Measurements from ENCODE around the gene NAGK.
"Not testable (repeated sequence)": the region's sequence is repeated elsewhere in the genome, so short reads cannot be mapped to it uniquely, and the experiment has no call there.

- TF ChIP-seq EZH2phosphoT487 (IDR thresholded peaks at IDR 0.05; ENCODE audit: unreplicated experiment); CTCF (conservative IDR thresholded peaks at IDR 0.05; ENCODE audit: low read depth in 2 of 2); POLR2AphosphoS5 (IDR thresholded peaks at IDR 0.05; ENCODE audit: low read depth); REST (IDR thresholded peaks at IDR 0.05; ENCODE audit: unreplicated experiment); EZH2 (IDR thresholded peaks at IDR 0.05; ENCODE audit: low read depth, unreplicated experiment); JUNB (IDR thresholded peaks at IDR 0.05; ENCODE audit: unreplicated experiment); NANOG (IDR thresholded peaks at IDR 0.05; ENCODE audit: borderline replicate concordance); CREB1 (CRISPR knock-in tag; IDR thresholded peaks at IDR 0.05; ENCODE audit: low read depth); ETS1 (IDR thresholded peaks at IDR 0.05); STAT1 (IDR thresholded peaks at IDR 0.05; ENCODE audit: unreplicated experiment); ZNF331 (CRISPR knock-in tag; IDR thresholded peaks at IDR 0.05; ENCODE audit: low read depth); ZNF462 (CRISPR knock-in tag; IDR thresholded peaks at IDR 0.05); ZNF114 (CRISPR knock-in tag; IDR thresholded peaks at IDR 0.05): not testable (repeated sequence)
Measured at GRCh38 chr2:71019989-71020388, 48.5 kb upstream of the NAGK start.

Data from GM23338 (cell line).